Sigmoid colon (tissue), 4 donors: Measurements from ENCODE around the gene R3HDM4.

Experiments
- EP300 ChIP-seq, 4 donors: sonication (generic); formaldehyde crosslinking; IDR thresholded peaks; one replicate each; pipeline ENCODE4 v1.6.1; 2017; ENCODE audit warnings: antibody characterized with exemption in 4 of 4
- POLR2A ChIP-seq, 2 donors: fragments of 450-650 bp; IDR thresholded peaks; one replicate each; pipeline ENCODE4 v1.6.1; 2016; ENCODE audit warnings: antibody characterized with exemption in 2 of 2, mild to moderate bottlenecking in 2 of 2, moderate library complexity in 2 of 2
- TF ChIP-seq, protein P1 (sequence below), 4 experiments: fragments of 450-650 bp in 3 of 4; fragments of 200-600 bp in 1 of 4; IDR thresholded peaks; one replicate each; pipeline ENCODE4 v1.5.1; 2016 to 2019; ENCODE audit warnings: antibody characterized with exemption in 4 of 4, mild to moderate bottlenecking in 3 of 4, moderate library complexity in 2 of 4

DNA sequence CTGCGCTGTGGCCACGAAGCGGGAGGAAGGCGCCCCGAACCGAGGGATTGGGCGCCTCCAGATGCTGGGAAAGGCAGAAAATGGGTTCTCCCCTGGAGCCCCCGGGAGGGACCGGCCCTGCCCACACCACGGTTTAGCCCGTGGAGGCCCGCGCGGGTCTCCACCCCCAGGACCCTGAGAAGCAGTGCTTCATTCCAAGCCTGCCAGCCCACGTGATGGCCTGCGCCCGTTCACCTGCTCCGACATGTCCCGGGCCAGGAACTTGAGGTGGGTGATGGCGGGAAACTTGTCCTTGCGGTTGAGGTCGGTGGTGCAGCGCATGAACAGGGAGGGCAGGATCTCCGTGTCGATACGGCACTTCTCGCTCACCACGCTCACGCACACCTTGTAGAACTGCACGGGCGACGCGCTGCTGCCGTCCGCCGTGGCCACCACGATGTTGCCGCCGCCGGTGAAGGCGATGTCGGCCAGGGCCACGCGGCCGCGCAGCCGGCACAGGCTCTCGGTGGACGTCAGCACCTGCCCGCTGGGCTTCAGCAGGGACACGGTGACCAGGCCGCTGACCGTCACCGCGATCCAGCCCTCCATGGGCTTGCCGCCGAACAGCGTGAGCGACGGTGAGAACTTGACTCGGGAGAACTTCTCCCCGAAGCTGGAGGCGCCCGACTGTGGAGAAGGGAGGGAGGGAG, 27.3 kb downstream of the R3HDM4 start:
- TF ChIP-seq, protein P1, sequence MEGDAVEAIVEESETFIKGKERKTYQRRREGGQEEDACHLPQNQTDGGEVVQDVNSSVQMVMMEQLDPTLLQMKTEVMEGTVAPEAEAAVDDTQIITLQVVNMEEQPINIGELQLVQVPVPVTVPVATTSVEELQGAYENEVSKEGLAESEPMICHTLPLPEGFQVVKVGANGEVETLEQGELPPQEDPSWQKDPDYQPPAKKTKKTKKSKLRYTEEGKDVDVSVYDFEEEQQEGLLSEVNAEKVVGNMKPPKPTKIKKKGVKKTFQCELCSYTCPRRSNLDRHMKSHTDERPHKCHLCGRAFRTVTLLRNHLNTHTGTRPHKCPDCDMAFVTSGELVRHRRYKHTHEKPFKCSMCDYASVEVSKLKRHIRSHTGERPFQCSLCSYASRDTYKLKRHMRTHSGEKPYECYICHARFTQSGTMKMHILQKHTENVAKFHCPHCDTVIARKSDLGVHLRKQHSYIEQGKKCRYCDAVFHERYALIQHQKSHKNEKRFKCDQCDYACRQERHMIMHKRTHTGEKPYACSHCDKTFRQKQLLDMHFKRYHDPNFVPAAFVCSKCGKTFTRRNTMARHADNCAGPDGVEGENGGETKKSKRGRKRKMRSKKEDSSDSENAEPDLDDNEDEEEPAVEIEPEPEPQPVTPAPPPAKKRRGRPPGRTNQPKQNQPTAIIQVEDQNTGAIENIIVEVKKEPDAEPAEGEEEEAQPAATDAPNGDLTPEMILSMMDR (IDR thresholded peaks at IDR 0.05), result no peak
- TF ChIP-seq EP300 (IDR thresholded peaks at IDR 0.05) (no peak), POLR2A (IDR thresholded peaks at IDR 0.05) (no peak)
